ENCODE data around the gene GP2. TPM values are rescaled to one million over a fixed set of nuclear protein-coding genes. Genes with fewer than 3 reads are reported as not detected.

GP2 gene
- total and polyA plus RNA-seq, 2 of the 4 experiments (the other 2 are of a cell fraction), result not detected

- Histone ChIP-seq H3K14ac (replicated peaks; ENCODE audit: low read depth, low read length) (no peak overlapping the region), H3K9me1 (ENCODE audit: insufficient read depth, low read length) (no peaks in the 10 kb centered on the region), H2BK120ac (ENCODE audit: low read depth, low read length) (no peak overlapping the region), H2BK15ac (ENCODE audit: low read depth, low read length) (no peak overlapping the region), H3K4me1 (ENCODE audit: control insufficient read depth, insufficient read depth, low read length) (no peaks in the 10 kb centered on the region), H4K5ac (ENCODE audit: low read depth, low read length) (no peak overlapping the region), H3K27ac (ENCODE audit: insufficient read depth, low read length) (no peak overlapping the region), H4K91ac (ENCODE audit: insufficient read depth, low read depth, low read length) (no peak overlapping the region), H3K79me1 (ENCODE audit: low read depth in 1 of 2, low read length in 2 of 2) (no peaks in the 10 kb centered on the region), H2AFZ (replicated peaks; ENCODE audit: low read length, poor library complexity) (no peak overlapping the region), H4K20me1 (ENCODE audit: insufficient read depth, low read length) (no peaks in the 10 kb centered on the region), H3K56ac (ENCODE audit: extremely low read depth, insufficient read depth, low read length) (no peak overlapping the region), H2BK20ac (ENCODE audit: low read depth, low read length) (no peak overlapping the region), H2AK9ac (replicated peaks; ENCODE audit: low read depth, low read length, poor library complexity) (no peak overlapping the region), H3K9me3 (ENCODE audit: control insufficient read depth, insufficient read depth, low read length) (peaks cover 20% of the 10 kb centered on the region), H2AK5ac (ENCODE audit: low read depth, low read length) (no peak overlapping the region), H3K4me2 (ENCODE audit: low read depth, low read length) (no peak overlapping the region), H3K27me3 (ENCODE audit: control insufficient read depth, insufficient read depth, low read length) (no peaks in the 10 kb centered on the region), H3K9ac (ENCODE audit: low read depth, low read length) (no peak overlapping the region), H3K23ac (ENCODE audit: low read depth, low read length) (no peak overlapping the region), H3K4me3 (ENCODE audit: insufficient read depth, low read depth, low read length) (no peak overlapping the region), H3K18ac (ENCODE audit: low read depth, low read length) (no peak overlapping the region), H3K4ac (ENCODE audit: low read depth, low read length) (no peak overlapping the region), H3K36me3 (ENCODE audit: control insufficient read depth, insufficient read depth, low read length) (no peaks in the 10 kb centered on the region), H2BK5ac (ENCODE audit: low read depth, low read length, poor library complexity, severe bottlenecking) (no peak overlapping the region), H4K8ac (ENCODE audit: low read depth in 2 of 2, low read length in 2 of 2) (no peak overlapping the region)
- WGBS, 2 experiments (ENCODE audit: extremely low coverage in 2 of 2, insufficient read length in 1 of 2), result no CpG with 5 or more reads among the region's 5 CpGs
- POLR2A ChIA-PET (ENCODE audit: unreplicated experiment), result no interaction called here
- BruUV-seq (replicated peaks), result no TSS peak
- no peak for ATAC-seq (ENCODE audit: low read depth)
- TF ChIP-seq RAD21 (IDR thresholded peaks at IDR 0.05; ENCODE audit: low read length) (no peak), CHD1 (IDR thresholded peaks at IDR 0.05; ENCODE audit: low read depth, low read length) (no peak), MXI1 (IDR thresholded peaks at IDR 0.05; ENCODE audit: borderline replicate concordance, low read depth, low read length) (no peak), CEBPB (IDR thresholded peaks at IDR 0.05; ENCODE audit: low read depth, low read length) (no peak), SMC3 (IDR thresholded peaks at IDR 0.05; ENCODE audit: low read depth, low read length) (no peak), RCOR1 (IDR thresholded peaks at IDR 0.05; ENCODE audit: insufficient replicate concordance, low read length) (no peak), MAZ (IDR thresholded peaks at IDR 0.05; ENCODE audit: borderline replicate concordance, low read depth, low read length) (no peak), BHLHE40 (IDR thresholded peaks at IDR 0.05; ENCODE audit: low read depth, low read length) (no peak), CTCF (conservative IDR thresholded peaks at IDR 0.05; ENCODE audit: low read depth, low read length) (no peak), POLR2A (IDR thresholded peaks at IDR 0.05; ENCODE audit: low read depth, low read length) (no peak)
- dilution Hi-C loops (cut with HindIII; ENCODE audit: low sequenced_read_pairs, unreplicated experiment), result no loop called here
- DNase-seq, result no peak
- in situ Hi-C loops (cut with MboI; ENCODE audit: low sequenced_read_pairs), result loop anchor here (25.0 kb wide), 1 partner anchor 169 kb away; no protein-coding TSS in a partner anchor
- CTCF ChIA-PET, result no interaction called here
- intact Hi-C loops (cut with micrococcal nuclease), result no loop called here
Observed at GRCh38 chr16:20331635-20332034, 4.3 kb upstream of the GP2 start.
